MM.1S (cell line): Measurements from ENCODE around the gene DNAJC5.

Source experiments
- EZH2phosphoT487 ChIP-seq: fragments of 300-600 bp; sonication (generic); IDR thresholded peaks from 2 replicates; pipeline ENCODE4 v1.6.1; 2018; ENCODE audit warnings: antibody characterized with exemption, low read length
- TF ChIP-seq, protein P1 (sequence below): fragments of 300-600 bp; sonication (generic); IDR thresholded peaks from 2 replicates; pipeline ENCODE4 v1.5.1; 2016; ENCODE audit warnings: antibody characterized with exemption, low read length, mixed read lengths

DNA sequence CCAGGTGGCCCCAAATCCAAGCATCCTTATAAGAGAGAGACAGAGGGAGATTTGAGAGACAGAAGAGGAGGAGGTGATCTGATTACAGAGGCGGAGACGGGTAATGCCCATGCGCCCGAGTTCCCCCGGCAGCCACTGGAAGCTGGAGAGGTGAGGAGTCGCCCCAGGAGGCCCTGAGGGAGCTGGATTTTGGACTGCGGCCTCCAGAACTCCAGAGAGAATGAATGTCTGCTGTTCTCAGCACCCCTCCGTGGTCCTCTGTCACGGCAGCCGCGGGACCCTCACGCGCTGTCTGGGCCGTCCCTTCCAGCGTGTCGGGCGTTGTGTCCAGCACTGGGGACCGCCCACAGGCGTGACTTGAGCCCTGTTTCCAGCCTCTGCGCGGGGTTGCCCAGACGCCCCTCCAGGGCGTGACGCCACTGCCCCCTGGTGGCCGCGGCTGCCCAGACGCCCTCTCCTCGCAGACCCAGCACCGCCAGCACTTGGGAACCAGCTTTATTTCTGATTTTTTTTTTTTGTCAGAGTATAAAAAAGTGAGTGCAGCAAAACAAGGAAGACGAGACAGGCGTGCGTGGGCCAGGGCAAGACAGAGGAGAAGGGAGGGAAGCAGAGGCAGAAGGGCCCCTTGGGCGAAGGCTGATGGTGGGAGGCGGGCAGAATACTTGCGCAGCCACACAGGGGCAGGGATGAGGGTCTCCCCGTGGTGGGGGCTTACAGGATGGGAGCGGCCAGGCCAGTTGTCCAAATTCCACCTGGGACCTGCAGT, 78.9 kb downstream of the DNAJC5 start:
- no peak for TF ChIP-seq EZH2phosphoT487
- TF ChIP-seq, protein P1, sequence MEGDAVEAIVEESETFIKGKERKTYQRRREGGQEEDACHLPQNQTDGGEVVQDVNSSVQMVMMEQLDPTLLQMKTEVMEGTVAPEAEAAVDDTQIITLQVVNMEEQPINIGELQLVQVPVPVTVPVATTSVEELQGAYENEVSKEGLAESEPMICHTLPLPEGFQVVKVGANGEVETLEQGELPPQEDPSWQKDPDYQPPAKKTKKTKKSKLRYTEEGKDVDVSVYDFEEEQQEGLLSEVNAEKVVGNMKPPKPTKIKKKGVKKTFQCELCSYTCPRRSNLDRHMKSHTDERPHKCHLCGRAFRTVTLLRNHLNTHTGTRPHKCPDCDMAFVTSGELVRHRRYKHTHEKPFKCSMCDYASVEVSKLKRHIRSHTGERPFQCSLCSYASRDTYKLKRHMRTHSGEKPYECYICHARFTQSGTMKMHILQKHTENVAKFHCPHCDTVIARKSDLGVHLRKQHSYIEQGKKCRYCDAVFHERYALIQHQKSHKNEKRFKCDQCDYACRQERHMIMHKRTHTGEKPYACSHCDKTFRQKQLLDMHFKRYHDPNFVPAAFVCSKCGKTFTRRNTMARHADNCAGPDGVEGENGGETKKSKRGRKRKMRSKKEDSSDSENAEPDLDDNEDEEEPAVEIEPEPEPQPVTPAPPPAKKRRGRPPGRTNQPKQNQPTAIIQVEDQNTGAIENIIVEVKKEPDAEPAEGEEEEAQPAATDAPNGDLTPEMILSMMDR, result peak; percentile 97
